ENCODE results near the gene MIB2.

GRCh38 chr1:1613509-1614082 is 1.7 kb upstream of the MIB2 start:
- TF ChIP-seq POLR2A (IDR thresholded peaks at IDR 0.05) (no peak), CTCF (IDR thresholded peaks at IDR 0.05) (no peak), EP300 (IDR thresholded peaks at IDR 0.05; ENCODE audit: low read depth) (no peak)

Measured in transverse colon (tissue), 3 donors.